Jurkat, Clone E6-1 (cell line): ENCODE results near the gene MNX1.

Experiments
- DNase-seq: peaks from one replicate; pipeline ENCODE4 v3.0.0-alpha.2; 2011; ENCODE audit warnings: low read depth, low spot score
- H3K4me3 ChIP-seq: 2 replicates; pipeline ENCODE4 v1.5.1; 2011; ENCODE audit warnings: mild to moderate bottlenecking, low read length, control low read depth, moderate library complexity

Gene MNX1

DNA sequence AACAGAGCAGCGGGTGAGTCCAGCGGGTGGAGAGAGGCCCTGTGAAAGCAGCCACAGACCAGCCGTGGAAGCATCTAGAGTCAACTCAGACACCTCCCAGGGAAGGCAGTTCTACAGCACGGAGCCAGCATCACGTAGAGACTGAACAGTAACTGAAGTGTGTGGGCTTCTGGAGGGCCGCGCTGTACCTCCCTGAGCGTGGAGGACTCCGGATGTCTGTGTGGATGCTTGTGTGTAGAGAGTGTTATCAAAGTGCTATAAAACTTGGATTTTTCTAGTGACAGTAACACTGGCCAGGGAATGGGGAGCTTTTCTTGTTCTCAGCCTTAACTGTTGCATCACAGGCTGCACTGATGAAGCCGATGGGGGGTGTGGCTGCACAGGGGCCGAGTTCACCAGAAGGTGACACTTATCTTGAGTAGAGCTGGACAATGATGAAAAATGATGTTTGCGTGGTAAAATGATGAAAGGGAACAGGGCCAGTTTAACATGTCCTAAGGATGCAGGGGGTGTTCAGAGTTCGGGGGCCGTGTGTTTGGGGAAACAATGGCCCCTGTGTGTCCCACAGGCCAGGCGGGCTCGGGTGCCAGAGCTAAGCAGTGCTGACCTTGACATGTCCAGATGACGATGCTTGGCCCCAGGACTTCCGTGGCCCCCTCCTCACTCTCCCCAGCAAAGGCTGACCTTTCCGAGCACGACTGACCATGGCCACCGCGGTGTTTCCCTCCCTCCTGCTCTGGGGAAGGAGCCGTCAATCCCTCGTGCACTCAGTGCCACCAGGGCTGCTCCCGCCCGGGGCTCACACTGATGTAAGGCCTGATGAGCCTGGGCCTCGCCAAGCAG lies 21.9 kb downstream of the MNX1 start:
- H3K4me3 ChIP-seq: no peak overlapping the region
- no peak for DNase-seq

DNA sequence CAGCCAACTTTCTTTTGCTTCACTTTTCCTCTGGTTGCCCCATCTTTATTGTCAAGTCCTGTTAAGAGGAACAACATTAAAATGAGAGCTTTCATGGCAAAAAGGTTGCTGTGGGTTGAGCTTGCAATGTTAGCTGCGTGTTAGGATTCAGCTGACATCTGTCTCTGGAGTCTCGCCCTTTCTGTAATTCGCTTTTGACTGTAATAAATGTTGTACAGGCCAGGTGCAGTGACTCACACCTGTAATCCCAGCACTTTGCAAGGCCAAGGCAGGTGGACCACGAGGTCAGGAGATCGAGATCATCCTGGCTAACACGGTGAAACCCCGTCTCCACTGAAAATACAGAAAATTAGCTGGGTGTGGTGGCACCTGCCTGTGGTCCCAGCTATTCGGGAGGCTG lies 24.1 kb downstream of the MNX1 start:
- H3K4me3 ChIP-seq: no peak overlapping the region
- no peak for DNase-seq

DNA sequence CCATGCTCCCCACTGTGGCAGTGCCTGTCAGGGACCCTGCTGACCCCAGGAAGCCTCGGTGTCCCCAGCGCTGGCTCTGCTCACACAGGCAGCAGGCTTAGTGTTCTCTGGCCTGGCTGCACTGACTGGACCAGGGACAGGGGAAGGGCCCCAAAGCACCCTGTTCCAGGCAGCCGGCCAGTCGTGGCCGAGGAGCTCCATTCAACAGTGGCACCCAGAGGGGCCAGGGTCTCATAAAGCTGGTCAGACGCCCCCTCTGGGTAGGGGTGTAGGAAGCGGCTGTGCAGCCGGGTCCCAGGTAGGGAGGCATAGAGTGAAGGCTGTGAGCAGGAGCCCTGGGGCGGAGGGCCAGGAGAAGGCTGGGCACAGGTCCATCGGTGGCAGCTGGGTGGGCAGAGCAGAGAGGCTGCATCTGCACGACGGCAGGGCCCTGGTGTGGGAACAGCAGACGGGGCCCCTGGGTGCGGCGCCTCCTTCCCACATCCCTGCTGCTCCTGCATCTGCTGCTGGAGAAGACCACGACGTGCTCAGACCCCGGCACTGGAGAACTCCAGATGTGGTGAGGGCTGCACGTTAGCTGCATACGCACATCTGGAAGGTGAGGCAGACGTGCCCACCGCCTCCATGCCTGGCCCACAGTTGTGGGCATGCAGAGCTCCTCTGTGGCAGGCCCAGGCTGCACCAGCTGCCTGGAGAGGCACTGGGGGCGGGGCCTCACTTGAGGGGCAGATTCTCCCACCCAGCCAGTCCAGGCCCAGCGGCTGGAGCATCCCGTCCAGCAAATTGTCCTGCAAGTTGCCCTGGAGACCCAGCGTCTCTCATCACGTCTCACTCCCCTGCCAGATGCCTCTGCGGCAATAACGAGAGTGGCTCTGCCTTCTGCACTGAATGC lies 25.1 kb downstream of the MNX1 start:
- H3K4me3 ChIP-seq: no peak overlapping the region
- DNase-seq: no peak

DNA sequence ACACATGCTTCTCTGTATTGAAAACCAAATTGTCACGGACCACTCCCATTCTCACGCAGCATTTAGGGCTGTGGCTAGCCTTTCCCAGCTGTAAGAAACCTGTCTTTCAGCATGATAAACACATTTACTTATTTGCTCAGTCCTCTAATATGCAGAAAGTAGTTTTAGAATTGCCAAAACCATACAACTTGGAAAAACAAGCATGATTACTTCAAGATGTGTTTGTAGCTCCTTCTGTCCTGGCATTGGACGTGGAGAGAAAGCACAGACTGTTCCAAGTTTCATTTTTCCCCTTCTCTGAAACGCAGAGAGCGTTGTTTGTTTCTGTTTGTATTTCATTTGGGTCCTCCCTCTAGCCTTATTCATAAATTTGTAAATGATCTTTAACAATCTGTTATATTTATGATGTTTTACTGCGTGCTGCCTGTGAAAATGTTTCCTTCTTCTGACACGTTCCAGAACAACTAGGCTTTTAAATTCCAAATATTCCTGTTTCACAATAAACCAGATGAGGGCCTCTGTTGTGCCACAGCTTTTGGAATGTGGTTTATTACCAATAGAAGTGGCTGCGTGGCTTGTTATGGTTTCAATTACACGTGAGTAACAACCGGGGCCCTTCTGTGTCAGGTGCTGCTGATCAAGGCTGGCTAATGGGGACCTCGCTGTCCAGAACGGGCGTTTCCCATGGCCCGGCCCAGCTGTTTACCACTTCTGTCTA lies 26.1 kb downstream of the MNX1 start:
- H3K4me3 ChIP-seq: no peak overlapping the region
- DNase-seq: no peak

DNA sequence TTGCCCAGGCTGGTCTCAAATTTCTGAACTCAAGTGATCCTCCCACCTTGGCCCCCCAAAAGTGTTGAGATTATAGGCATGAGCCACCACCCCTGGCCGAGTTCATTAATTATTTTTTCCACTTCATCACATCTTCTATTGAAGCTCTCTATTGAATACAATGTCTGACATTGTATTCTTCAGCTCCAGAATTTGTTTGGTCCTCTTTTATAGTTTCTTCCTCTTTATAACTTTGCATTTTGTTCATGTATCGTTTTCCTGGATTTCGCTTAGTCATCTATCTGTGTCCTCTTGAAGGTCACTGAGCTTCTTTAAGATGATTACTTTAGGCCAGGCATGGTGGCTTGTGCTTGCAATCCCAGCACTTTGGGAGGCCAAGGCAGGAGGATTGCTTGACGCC lies 30.8 kb downstream of the MNX1 start:
- H3K4me3 ChIP-seq: no peak overlapping the region
- no peak for DNase-seq

DNA sequence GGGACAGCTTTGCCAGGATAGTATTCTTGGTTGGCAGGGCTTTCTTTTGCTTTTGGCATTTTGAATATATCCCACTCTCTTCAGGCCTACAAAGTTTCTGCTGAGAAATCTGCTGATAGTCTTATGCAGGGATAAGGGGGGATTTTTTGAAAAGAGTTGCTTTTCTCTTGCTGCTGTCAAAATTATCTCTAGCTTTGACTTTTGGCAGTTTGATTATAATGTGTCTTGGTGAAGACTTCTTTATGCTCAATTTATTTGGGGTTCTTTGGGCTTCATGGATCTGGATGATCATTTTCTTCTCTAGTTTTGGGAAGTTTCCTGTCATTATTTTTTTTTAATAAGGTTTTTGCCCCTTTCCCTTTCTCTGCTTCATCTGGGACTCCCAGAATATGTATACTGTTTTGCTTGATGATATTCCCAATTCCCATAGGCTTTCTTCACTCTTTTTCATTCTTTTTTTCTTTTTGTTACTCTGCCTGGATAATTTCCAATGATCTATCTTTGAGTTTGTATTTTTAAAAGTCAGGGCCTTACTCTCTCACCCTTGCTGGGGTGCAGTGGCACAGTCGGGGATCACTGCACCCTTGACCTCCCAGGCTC lies 31.4 kb downstream of the MNX1 start:
- DNase-seq: no peak
- H3K4me3 ChIP-seq: no peak overlapping the region

DNA sequence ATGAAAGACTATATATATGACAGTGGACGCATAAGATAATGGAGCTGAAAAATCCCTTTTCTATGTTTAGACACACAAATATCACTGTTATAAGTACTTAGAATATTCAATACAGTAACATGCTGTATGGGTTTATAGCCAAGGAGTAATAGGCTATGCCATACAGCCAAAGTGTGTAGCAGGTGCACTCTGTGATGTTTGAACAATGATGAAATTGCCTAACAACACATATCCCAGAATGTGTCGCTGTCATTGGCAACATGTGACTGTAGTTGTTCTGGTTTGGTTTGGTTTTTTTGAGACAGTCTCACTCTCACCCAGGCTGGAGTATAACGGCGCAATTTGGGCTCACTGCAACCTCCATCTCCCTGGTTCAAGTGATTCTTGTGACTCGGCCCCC lies 34.8 kb downstream of the MNX1 start:
- DNase-seq: no peak
- no peak overlapping the region for H3K4me3 ChIP-seq

DNA sequence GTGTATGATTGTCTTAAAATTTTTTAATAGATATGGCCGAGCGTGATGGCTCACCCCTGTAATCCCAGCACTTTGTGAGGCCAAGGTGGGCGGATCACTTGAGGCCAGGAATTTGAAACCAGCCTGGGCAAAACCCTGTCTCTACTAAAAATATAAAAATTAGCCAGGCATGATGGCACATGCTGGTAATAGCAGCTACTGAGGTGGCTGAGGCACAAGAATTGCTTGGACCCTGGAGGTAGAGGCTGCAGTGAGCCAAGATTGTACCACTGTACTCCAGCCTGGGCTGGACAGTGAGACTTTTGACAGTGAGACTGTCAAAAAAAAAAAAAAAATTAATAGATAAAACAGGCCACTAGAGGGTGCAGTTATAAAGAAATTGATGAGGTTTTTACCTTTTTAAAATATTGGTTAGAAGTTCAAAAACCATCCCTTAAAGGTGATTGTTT lies 40.5 kb downstream of the MNX1 start:
- no peak overlapping the region for H3K4me3 ChIP-seq
- no peak for DNase-seq

DNA sequence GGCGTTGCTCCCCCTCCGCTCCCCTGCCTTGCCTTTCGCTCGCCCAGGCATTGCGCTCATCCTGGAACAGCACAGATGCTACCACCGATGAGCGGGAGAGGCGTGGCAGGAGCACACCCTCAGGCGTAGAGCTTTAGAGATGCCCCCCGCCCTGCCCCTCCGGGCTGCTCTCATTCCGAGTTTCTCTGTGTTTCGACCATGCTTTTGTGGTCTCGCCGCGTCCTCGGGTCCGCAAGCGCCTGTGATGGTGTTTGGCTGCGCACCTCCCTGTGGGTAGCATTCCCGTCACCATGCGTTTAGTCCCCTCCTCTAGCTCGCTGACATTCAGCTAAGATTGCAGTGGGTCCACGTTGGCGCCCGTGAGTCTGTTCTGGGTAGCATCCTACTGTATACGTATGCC lies 42.3 kb downstream of the MNX1 start:
- no peak for DNase-seq
- H3K4me3 ChIP-seq: no peak overlapping the region

DNA sequence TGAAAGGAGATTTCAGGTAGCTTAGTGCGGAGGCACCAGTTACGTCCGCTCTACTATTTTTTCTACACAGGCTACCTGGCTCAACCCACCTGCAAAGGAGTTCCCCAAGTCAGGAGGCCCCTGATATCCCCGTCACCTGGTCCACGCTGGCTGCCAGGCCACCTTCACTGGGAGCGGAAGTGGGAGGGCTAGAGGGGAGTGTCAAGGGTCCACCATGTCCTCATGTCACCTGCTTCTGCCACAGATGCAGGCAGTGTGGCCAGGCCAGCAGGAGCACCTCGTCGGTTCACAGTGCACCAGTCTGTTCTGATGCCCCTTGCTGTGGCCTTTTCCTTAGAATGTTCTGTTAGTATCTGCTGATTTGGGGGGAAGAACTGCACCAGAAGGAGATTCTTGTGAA lies 44.1 kb downstream of the MNX1 start:
- no peak overlapping the region for H3K4me3 ChIP-seq
- no peak for DNase-seq

DNA sequence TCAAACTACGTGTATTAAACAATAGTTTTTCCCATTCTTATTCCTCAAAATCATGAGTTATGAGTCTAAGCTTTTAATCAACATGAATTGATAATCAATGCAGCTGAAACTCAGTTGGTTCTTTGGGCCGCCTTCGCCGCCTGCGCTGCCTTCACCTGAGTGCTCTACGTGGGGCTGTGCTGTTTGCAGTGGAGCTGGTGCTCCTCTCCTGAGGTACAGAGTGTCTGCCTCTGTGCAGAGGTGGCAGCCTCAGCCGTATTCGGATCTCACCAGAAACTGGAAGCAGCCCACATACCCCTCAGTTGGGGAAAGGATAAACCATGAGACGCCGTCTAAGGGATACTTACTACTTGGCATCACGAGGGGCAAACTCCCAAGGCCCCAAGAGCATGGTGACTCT lies 45.5 kb downstream of the MNX1 start:
- DNase-seq: no peak
- H3K4me3 ChIP-seq: no peak overlapping the region

DNA sequence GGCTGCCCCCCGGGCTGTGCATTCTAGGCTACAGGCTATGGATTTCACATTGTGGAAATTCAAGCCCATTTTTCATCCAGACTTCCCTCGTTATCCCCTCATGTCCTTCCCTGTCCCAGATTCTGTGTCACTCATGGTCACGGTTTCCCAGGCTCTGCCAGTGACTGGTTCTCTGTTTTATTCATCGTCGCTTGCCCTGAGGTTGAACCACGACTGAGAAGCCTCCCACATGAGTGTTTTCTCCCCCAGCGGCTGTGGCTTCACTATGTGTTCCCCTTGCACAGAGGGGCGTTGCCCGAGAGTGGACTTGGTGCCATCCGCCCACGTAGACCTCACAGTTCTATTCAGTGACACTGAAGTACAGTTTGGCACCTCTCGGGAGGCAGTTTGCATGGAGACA lies 47.0 kb downstream of the MNX1 start:
- H3K4me3 ChIP-seq: no peak overlapping the region
- DNase-seq: no peak

DNA sequence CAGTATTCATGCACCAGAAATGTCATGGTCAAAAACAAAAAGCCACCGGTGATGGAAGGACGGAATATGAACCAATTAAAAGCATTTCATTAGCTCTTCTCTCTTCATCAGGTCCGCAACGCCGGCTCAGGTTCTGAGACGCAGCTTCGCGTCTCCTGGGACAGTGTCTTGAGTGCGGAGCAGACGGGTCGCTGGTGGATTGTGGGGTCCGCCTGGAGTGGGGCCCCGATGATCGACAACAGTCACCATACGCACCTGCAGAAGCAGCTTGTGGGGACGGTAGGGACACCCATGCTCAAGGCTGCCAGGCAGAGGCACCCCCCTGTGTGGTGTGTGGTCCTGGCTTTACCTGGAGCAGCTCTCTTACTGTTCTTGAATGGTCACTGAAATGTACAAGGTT lies 47.6 kb downstream of the MNX1 start:
- no peak overlapping the region for H3K4me3 ChIP-seq
- no peak for DNase-seq

DNA sequence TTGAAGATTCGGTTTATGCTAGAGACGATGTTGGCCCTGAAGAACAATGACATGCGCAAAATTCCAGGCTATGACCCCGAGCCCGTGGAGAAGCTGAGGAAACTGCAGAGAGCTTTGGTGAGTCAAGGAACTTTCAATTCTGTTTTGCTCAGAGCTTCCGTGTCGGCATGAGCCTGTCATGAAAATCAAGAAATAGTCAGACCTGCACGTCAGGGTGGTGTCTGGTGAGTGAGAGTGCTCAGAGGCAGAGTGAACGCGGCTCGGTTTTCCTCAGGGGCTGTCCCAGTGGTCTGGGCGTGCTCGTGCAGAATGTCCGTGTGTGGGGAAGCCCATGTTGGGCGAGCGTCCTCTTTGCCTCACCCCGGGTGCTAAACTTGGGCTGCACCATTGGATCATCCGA lies 48.3 kb downstream of the MNX1 start:
- no peak overlapping the region for H3K4me3 ChIP-seq
- no peak for DNase-seq

DNA sequence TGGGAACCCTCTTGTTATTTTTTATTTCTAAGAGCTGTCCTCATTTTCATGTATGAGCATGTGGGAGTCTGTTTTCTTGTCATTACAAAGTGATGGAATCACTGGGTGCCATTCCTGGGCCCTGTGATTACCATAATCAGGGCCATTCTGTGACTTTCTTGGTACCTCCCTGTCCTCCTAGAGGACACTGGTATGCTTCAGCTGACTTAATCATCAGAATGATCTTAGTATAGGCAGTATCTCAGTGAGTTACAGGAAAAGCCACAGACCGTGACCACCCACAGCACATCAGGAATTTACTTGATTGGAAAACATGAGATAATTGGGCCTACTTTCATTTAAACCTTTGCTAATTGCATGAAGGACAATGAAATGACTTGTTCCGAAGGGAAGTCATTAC lies 53.7 kb downstream of the MNX1 start:
- no peak for DNase-seq
- H3K4me3 ChIP-seq: no peak overlapping the region

DNA sequence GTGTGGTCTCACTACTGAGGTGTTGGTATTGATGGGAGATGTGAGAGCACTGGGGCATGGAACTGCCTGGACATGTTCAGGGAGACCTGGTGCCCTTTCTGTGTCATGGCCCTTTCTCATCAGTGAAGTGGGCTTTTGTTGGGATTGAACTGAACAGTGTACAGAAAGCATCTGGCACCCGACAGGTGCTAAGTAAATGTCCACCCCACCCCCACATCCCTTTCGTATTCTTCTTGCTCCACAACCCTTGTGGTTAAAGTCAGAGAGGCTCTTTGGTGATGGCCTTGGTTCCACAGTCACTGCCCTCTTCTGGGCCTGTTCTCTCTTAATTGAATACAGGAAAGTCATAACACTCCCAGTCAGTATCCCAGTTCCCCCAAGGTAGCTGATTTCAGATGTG lies 55.5 kb downstream of the MNX1 start:
- DNase-seq: no peak
- no peak overlapping the region for H3K4me3 ChIP-seq
